GM20000 (cell line): Measurements from ENCODE around the gene MGA.
A peak's percentile ranks its signal among the peaks of the same experiment; 100 is the strongest.

ENCODE experiments used
- DNase-seq: peaks from one replicate; pipeline ENCODE4 v3.0.0; 2012; ENCODE audit warnings: low spot score
- CTCF ChIP-seq: IDR thresholded peaks from 2 replicates; pipeline ENCODE4 v1.5.1; 2012; ENCODE audit warnings: mild to moderate bottlenecking, control low read depth; ENCODE audit errors: extremely low read depth, missing control alignments

The MGA gene

GRCh38 chr15:41806291-41807181 lies 146.3 kb downstream of the MGA start:
- no peak for DNase-seq
- TF ChIP-seq CTCF = no peak

GRCh38 chr15:41809121-41809520 lies 148.9 kb downstream of the MGA start:
- no peak for TF ChIP-seq CTCF
- DNase-seq = no peak

- no peak for DNase-seq
- no peak for TF ChIP-seq CTCF
These were observed 149.5 kb downstream of the MGA start for GRCh38 chr15:41809526-41810220.

- TF ChIP-seq CTCF = no peak
- DNase-seq = no peak
These were observed 150.6 kb downstream of the MGA start for GRCh38 chr15:41810651-41811431.

- DNase-seq = peak; percentile 80
- peak; percentile 81 for TF ChIP-seq CTCF
These were observed 151.4 kb downstream of the MGA start for GRCh38 chr15:41811432-41812195.

GRCh38 chr15:41812820-41813375 lies 152.7 kb downstream of the MGA start:
- no peak for DNase-seq
- no peak for TF ChIP-seq CTCF
